Breast epithelium (tissue), 4 donors: Measurements from ENCODE around the gene ENHO. TPM values are rescaled to one million over a fixed set of nuclear protein-coding genes. Genes with fewer than 3 reads are reported as not detected.
"Not testable (repeated sequence)": the region's sequence is repeated elsewhere in the genome, so short reads cannot be mapped to it uniquely, and the experiment has no call there.

ENCODE experiments used
- DNase-seq, 2 donors: peaks; one replicate each; pipeline ENCODE4 v3.0.0-alpha.2; 2019; ENCODE audit warnings: low spot score in 2 of 2
- H3K27ac ChIP-seq, 2 donors: fragments of 200-600 bp; sonication (generic) in 1 of 2; one replicate each; pipeline ENCODE4 v1.5.1; 2016 to 2019; ENCODE audit warnings: mild to moderate bottlenecking in 1 of 2
- H3K27me3 ChIP-seq, 2 donors: fragments of 200-600 bp; sonication (generic) in 1 of 2; one replicate each; pipeline versions ENCODE4 v1.5.1 to v1.6.0; 2017 to 2019; ENCODE audit warnings: control low read depth in 1 of 2, mild to moderate bottlenecking in 1 of 2
- H3K36me3 ChIP-seq: fragments of 200-600 bp; one replicate; pipeline ENCODE4 v1.5.1; 2019
- H3K4me1 ChIP-seq, 2 donors: fragments of 200-600 bp; sonication (generic); one replicate each; pipeline ENCODE4 v1.5.1; 2016 to 2019; ENCODE audit warnings: control low read depth in 1 of 2
- H3K4me3 ChIP-seq, 3 donors: fragments of 200-600 bp; sonication (generic); 1 replicate in 2 of 3; 2 replicates in 1 of 3; pipeline ENCODE4 v1.5.1; 2016 to 2019; ENCODE audit warnings: mild to moderate bottlenecking in 3 of 3, moderate library complexity in 2 of 3
- H3K9me3 ChIP-seq, 2 donors: fragments of 200-600 bp; sonication (generic) in 1 of 2; one replicate each; pipeline ENCODE4 v1.5.1; 2016 to 2019; ENCODE audit warnings: control low read depth in 1 of 2
- CTCF ChIP-seq, 3 donors: fragments of 450-650 bp; IDR thresholded peaks; one replicate each; pipeline ENCODE4 v1.5.1; 2016 to 2017; ENCODE audit warnings: antibody characterized with exemption in 3 of 3, mild to moderate bottlenecking in 3 of 3, moderate library complexity in 3 of 3
- POLR2A ChIP-seq: fragments of 450-650 bp; IDR thresholded peaks from one replicate; pipeline ENCODE4 v1.6.1; 2016; ENCODE audit warnings: antibody characterized with exemption, mild to moderate bottlenecking, moderate library complexity
- POLR2AphosphoS5 ChIP-seq, 3 donors: sonication (generic); formaldehyde crosslinking; IDR thresholded peaks; one replicate each; pipeline ENCODE4 v1.6.1; 2017; ENCODE audit warnings: antibody characterized with exemption in 3 of 3
- intact Hi-C: fragments of 100-400 bp; cut with DNase I; formaldehyde crosslinking; loops from one replicate; pipeline ENCODE4 v1.15.1; 2023; ENCODE audit warnings: low total_unique reads
- total RNA-seq, 3 donors: library from RNA; depleted of rRNA; stranded (reverse); fragments of >200 nt; gene quantifications; one replicate each; pipeline ENCODE4 v1.1.0, GENCODE V29; 2016

ENHO gene
- total RNA-seq, 3 donors from 2014 or later: 0.33 to 5.4 (median 1.8) TPM

GRCh38 chr9:34536685-34537084 is 13.9 kb upstream of the ENHO start:
- no peaks in the 10 kb centered on the region for H3K27me3 ChIP-seq

GRCh38 chr9:34532041-34532440 is 9.3 kb upstream of the ENHO start:
- H3K9me3 ChIP-seq, H3K4me3 ChIP-seq, H3K27me3 ChIP-seq, DNase-seq, H3K4me1 ChIP-seq, H3K27ac ChIP-seq, H3K36me3 ChIP-seq: not testable (repeated sequence)
- intact Hi-C loops: loop anchor here (5.0 kb wide), 1 partner anchor 55 kb away; no protein-coding TSS in a partner anchor

More at GRCh38 chr9:34536685-34537084, 13.9 kb upstream of the ENHO start:
- Histone ChIP-seq H3K27ac (no peak overlapping the region), H3K4me3 (no peak overlapping the region), H3K4me1 (no peaks in the 10 kb centered on the region), H3K9me3 (peaks cover 0 to 6% of the 10 kb centered on the region in 2 donors), H3K36me3 (no peaks in the 10 kb centered on the region)
- intact Hi-C loops: no loop called here
- no peak for TF ChIP-seq POLR2AphosphoS5 (IDR thresholded peaks at IDR 0.05)
- no peak for TF ChIP-seq CTCF (IDR thresholded peaks at IDR 0.05)
- TF ChIP-seq POLR2A: no peak
- no peak for DNase-seq

DNA sequence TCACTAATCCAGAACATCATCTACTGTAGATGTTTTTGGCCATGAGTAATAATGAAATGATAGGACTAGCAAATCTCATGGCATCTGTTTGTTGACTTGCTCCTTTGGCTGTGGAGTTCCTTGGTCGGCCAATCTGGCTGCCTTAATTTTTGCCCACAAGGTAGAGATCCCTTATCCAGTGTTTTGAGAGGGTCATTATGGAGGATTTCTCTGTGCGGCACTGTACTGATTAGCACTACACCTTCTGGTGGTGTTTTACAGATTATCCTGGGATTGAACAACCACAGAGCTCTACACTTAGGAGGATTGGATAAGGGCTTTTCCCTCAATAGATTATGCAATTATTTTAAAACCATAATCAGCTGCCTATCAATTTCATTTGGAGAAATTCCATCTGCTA is 3.2 kb upstream of the ENHO start:
- TF ChIP-seq POLR2A: no peak
- no peak for TF ChIP-seq POLR2AphosphoS5 (IDR thresholded peaks at IDR 0.05)
- TF ChIP-seq CTCF (IDR thresholded peaks at IDR 0.05): no peak
- Histone ChIP-seq H3K4me1 (no peaks in the 10 kb centered on the region), H3K9me3 (no peaks in the 10 kb centered on the region), H3K27me3 (no peaks in the 10 kb centered on the region), H3K27ac (no peak overlapping the region), H3K36me3 (no peaks in the 10 kb centered on the region), H3K4me3 (no peak overlapping the region)
- intact Hi-C loops: no loop called here
- DNase-seq: no peak

GRCh38 chr9:34524349-34524748 is 1.6 kb upstream of the ENHO start:
- Histone ChIP-seq H3K9me3 (no peaks in the 10 kb centered on the region), H3K36me3 (no peaks in the 10 kb centered on the region), H3K27me3 (no peaks in the 10 kb centered on the region), H3K4me3 (no peak overlapping the region), H3K4me1 (no peaks in the 10 kb centered on the region), H3K27ac (no peak overlapping the region)
- intact Hi-C loops: no loop called here
- no peak for DNase-seq
- TF ChIP-seq POLR2AphosphoS5 (IDR thresholded peaks at IDR 0.05) (no peak), CTCF (IDR thresholded peaks at IDR 0.05) (no peak), POLR2A (no peak)

GRCh38 chr9:34522091-34522887 is 501 bp downstream of the ENHO start:
- no peaks in the 10 kb centered on the region for H3K9me3 ChIP-seq
- peak overlapping the region; percentile 38 to 65 (median 56) for H3K4me3 ChIP-seq
- intact Hi-C loops: no loop called here
- H3K27me3 ChIP-seq: no peaks in the 10 kb centered on the region
- peak overlapping the region in 1 of 2 donors; percentile 26 for H3K27ac ChIP-seq
- TF ChIP-seq POLR2A (no peak), POLR2AphosphoS5 (IDR thresholded peaks at IDR 0.05) (no peak), CTCF (IDR thresholded peaks at IDR 0.05) (no peak)
- no peaks in the 10 kb centered on the region for H3K36me3 ChIP-seq
- no peak for DNase-seq
- no peaks in the 10 kb centered on the region for H3K4me1 ChIP-seq
